Measurements from ENCODE around the gene MATK. TPM values are rescaled to one million over a fixed set of nuclear protein-coding genes. Genes with fewer than 3 reads are reported as not detected.

MATK gene
- total RNA-seq, 1 donor from 2014 or later = not detected

GRCh38 chr19:3807131-3807480 is 20.9 kb upstream of the MATK start:
- Histone ChIP-seq H4K20me1 (ENCODE audit: insufficient read depth, low read length) (no peaks in the 10 kb centered on the region), H3K9ac (ENCODE audit: low read length) (no peak overlapping the region), H3K4me3 (ENCODE audit: insufficient read depth, low read depth, low read length) (no peak overlapping the region), H3K4me1 (ENCODE audit: insufficient read depth, low read length) (no peaks in the 10 kb centered on the region), H3K79me2 (ENCODE audit: insufficient read depth, low read length) (no peaks in the 10 kb centered on the region), H3K9me3 (ENCODE audit: insufficient read depth, low read depth, low read length) (no peaks in the 10 kb centered on the region), H2AFZ (ENCODE audit: low read depth, low read length) (no peak overlapping the region), H3K27ac (ENCODE audit: low read depth, low read length) (no peak overlapping the region), H3K4me2 (ENCODE audit: low read length) (no peak overlapping the region), H3K27me3 (ENCODE audit: insufficient read depth, low read length) (peaks cover 4% of the 10 kb centered on the region), H3K36me3 (ENCODE audit: insufficient read depth, low read length) (no peaks in the 10 kb centered on the region)
- Mint-ChIP-seq H3K4me1 (ENCODE audit: low read depth, unreplicated experiment) (no peaks in the 10 kb centered on the region), H3K4me3 (ENCODE audit: unreplicated experiment) (no peak overlapping the region), H3K27me3 (ENCODE audit: low read depth, unreplicated experiment) (peaks cover 25% of the 10 kb centered on the region), H3K27ac (ENCODE audit: unreplicated experiment) (no peak overlapping the region), H3K36me3 (ENCODE audit: low read depth, unreplicated experiment) (no peaks in the 10 kb centered on the region), H3K9me3 (ENCODE audit: unreplicated experiment) (no peaks in the 10 kb centered on the region)
- TF ChIP-seq EZH2 (IDR thresholded peaks at IDR 0.05; ENCODE audit: insufficient read depth, low read length) = no peak
- TF ChIP-seq CTCF (IDR thresholded peaks at IDR 0.05; ENCODE audit: insufficient read depth, low read depth, low read length) = no peak
- FAIRE-seq (no peak), DNase-seq (ENCODE audit: low read depth) (no peak)

DNA sequence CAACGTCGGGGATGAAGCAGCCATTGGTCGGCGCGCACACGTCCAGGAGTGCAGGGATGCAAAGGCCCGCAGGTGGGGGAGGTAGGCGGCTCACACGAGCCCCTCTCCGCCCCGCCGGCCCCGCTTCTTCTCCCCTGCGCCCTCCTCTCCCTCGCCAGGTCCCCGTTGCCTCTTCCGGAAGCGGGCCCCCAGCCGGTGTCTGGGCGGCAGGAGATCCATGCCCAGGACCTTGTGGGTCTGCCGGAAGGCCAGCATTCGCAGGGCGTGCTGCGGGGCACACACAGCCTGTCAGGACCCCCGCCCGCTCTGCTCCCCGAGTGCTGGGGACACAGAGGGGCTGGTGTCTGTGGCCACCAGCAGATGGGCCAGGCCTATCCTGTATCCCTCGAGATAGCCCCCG is 19.7 kb upstream of the MATK start:
- no peak for DNase-seq (ENCODE audit: low read depth)
- Mint-ChIP-seq H3K36me3 (ENCODE audit: low read depth, unreplicated experiment) (no peaks in the 10 kb centered on the region), H3K27ac (ENCODE audit: unreplicated experiment) (no peak overlapping the region), H3K9me3 (ENCODE audit: unreplicated experiment) (no peaks in the 10 kb centered on the region), H3K4me3 (ENCODE audit: unreplicated experiment) (no peak overlapping the region), H3K4me1 (ENCODE audit: low read depth, unreplicated experiment) (no peaks in the 10 kb centered on the region), H3K27me3 (ENCODE audit: low read depth, unreplicated experiment) (peaks cover 33% of the 10 kb centered on the region)
- Histone ChIP-seq H3K36me3 (ENCODE audit: insufficient read depth, low read length) (no peaks in the 10 kb centered on the region), H3K27ac (ENCODE audit: low read depth, low read length) (no peak overlapping the region), H3K27me3 (ENCODE audit: insufficient read depth, low read length) (peaks cover 16% of the 10 kb centered on the region), H2AFZ (ENCODE audit: low read depth, low read length) (no peak overlapping the region), H3K9ac (ENCODE audit: low read length) (no peak overlapping the region), H3K4me3 (ENCODE audit: insufficient read depth, low read depth, low read length) (no peak overlapping the region), H3K79me2 (ENCODE audit: insufficient read depth, low read length) (no peaks in the 10 kb centered on the region), H3K4me1 (ENCODE audit: insufficient read depth, low read length) (peaks cover 8% of the 10 kb centered on the region), H4K20me1 (ENCODE audit: insufficient read depth, low read length) (no peaks in the 10 kb centered on the region), H3K9me3 (ENCODE audit: insufficient read depth, low read depth, low read length) (no peaks in the 10 kb centered on the region), H3K4me2 (ENCODE audit: low read length) (no peak overlapping the region)
- TF ChIP-seq CTCF (IDR thresholded peaks at IDR 0.05; ENCODE audit: insufficient read depth, low read depth, low read length) (no peak), EZH2 (IDR thresholded peaks at IDR 0.05; ENCODE audit: insufficient read depth, low read length) (no peak)
- no peak for FAIRE-seq

DNA sequence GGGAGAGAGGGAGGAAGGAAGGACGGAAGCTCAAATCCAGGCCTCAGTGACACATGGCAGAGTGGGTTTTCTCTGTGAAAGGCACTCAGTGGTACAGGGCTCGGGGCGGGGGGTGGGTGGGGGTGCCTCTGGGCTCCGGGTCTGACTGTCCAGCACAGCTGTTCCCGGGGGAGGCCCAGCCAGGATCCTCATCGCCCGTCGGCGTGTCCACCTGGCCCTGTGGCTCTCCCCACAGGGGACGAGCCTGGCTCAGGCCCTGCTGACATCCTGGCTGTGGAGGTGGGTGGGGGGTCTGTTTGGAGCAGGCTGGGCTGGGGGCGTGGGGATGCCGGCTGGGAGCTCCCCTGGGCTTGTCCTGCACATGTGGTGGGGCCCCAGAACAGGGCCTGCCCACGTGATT is 18.2 kb upstream of the MATK start:
- H3K9ac ChIP-seq (ENCODE audit: low read length) = no peak overlapping the region
- H3K9me3 ChIP-seq (ENCODE audit: insufficient read depth, low read depth, low read length) = no peaks in the 10 kb centered on the region
- H2AFZ ChIP-seq (ENCODE audit: low read depth, low read length) = no peak overlapping the region
- no peaks in the 10 kb centered on the region for H3K36me3 Mint-ChIP-seq (ENCODE audit: low read depth, unreplicated experiment)
- no peak overlapping the region for H3K27ac ChIP-seq (ENCODE audit: low read depth, low read length)
- no peak overlapping the region for H3K27ac Mint-ChIP-seq (ENCODE audit: unreplicated experiment)
- no peaks in the 10 kb centered on the region for H3K4me1 Mint-ChIP-seq (ENCODE audit: low read depth, unreplicated experiment)
- no peak overlapping the region for H3K4me3 ChIP-seq (ENCODE audit: insufficient read depth, low read depth, low read length)
- no peaks in the 10 kb centered on the region for H3K79me2 ChIP-seq (ENCODE audit: insufficient read depth, low read length)
- FAIRE-seq = no peak
- H3K9me3 Mint-ChIP-seq (ENCODE audit: unreplicated experiment) = no peaks in the 10 kb centered on the region
- DNase-seq (ENCODE audit: low read depth) = no peak
- no peaks in the 10 kb centered on the region for H4K20me1 ChIP-seq (ENCODE audit: insufficient read depth, low read length)
- no peak overlapping the region for H3K4me3 Mint-ChIP-seq (ENCODE audit: unreplicated experiment)
- no peaks in the 10 kb centered on the region for H3K36me3 ChIP-seq (ENCODE audit: insufficient read depth, low read length)
- peaks cover 20% of the 10 kb centered on the region for H3K27me3 ChIP-seq (ENCODE audit: insufficient read depth, low read length)
- no peak for TF ChIP-seq CTCF (IDR thresholded peaks at IDR 0.05; ENCODE audit: insufficient read depth, low read depth, low read length)
- TF ChIP-seq EZH2 (IDR thresholded peaks at IDR 0.05; ENCODE audit: insufficient read depth, low read length) = no peak
- no peak overlapping the region for H3K4me2 ChIP-seq (ENCODE audit: low read length)
- H3K27me3 Mint-ChIP-seq (ENCODE audit: low read depth, unreplicated experiment) = peaks cover 37% of the 10 kb centered on the region
- peaks cover 8% of the 10 kb centered on the region for H3K4me1 ChIP-seq (ENCODE audit: insufficient read depth, low read length)
